HepG2 (cell line): ENCODE results near the gene ATP6V1G3.

Source experiments
- CCDC6 ChIP-seq: sonication (generic); formaldehyde crosslinking; IDR thresholded peaks from 2 replicates; pipeline ENCODE4 v1.8.1; 2022; ENCODE audit warnings: mild to moderate bottlenecking, missing genetic modification reagents, moderate library complexity
- ETV6 ChIP-seq: sonication (generic); formaldehyde crosslinking; conservative IDR thresholded peaks from 2 replicates; pipeline ENCODE4 v1.4.0; 2020; ENCODE audit warnings: missing genetic modification reagents
- HNRNPK ChIP-seq: fragments of 200-400 bp; formaldehyde crosslinking; IDR thresholded peaks from 2 replicates; pipeline ENCODE4 v1.6.1; 2018; ENCODE audit warnings: low read length, low read depth, moderate library complexity, mild to moderate bottlenecking; ENCODE audit not compliant: poor library complexity, severe bottlenecking
- KDM1A ChIP-seq: IDR thresholded peaks from 2 replicates; pipeline ENCODE4 v1.6.1; 2016; ENCODE audit warnings: missing compliant biosample characterization
- MNT ChIP-seq: fragments of 450-650 bp; IDR thresholded peaks from 2 replicates; pipeline ENCODE4 v1.6.1; 2016
- POLR2AphosphoS5 ChIP-seq: IDR thresholded peaks from 2 replicates; pipeline ENCODE4 v1.6.1; 2012; ENCODE audit warnings: low read depth, low read length
- TF ChIP-seq, protein P1 (sequence below): sonication (generic); formaldehyde crosslinking; IDR thresholded peaks from 2 replicates; pipeline ENCODE4 v1.5.0; 2020; ENCODE audit warnings: mild to moderate bottlenecking, missing genetic modification reagents, moderate library complexity

GRCh38 chr1:198490224-198490623, 50.3 kb downstream of the ATP6V1G3 start:
- TF ChIP-seq, protein P1, sequence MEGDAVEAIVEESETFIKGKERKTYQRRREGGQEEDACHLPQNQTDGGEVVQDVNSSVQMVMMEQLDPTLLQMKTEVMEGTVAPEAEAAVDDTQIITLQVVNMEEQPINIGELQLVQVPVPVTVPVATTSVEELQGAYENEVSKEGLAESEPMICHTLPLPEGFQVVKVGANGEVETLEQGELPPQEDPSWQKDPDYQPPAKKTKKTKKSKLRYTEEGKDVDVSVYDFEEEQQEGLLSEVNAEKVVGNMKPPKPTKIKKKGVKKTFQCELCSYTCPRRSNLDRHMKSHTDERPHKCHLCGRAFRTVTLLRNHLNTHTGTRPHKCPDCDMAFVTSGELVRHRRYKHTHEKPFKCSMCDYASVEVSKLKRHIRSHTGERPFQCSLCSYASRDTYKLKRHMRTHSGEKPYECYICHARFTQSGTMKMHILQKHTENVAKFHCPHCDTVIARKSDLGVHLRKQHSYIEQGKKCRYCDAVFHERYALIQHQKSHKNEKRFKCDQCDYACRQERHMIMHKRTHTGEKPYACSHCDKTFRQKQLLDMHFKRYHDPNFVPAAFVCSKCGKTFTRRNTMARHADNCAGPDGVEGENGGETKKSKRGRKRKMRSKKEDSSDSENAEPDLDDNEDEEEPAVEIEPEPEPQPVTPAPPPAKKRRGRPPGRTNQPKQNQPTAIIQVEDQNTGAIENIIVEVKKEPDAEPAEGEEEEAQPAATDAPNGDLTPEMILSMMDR (CRISPR knock-in tag): no peak
- TF ChIP-seq MNT (no peak), HNRNPK (no peak), CCDC6 (CRISPR knock-in tag) (no peak), ETV6 (CRISPR knock-in tag) (no peak), POLR2AphosphoS5 (no peak), KDM1A (CRISPR knock-in tag) (no peak)
